ENCODE measurements around the gene PTPRK. TPM values are rescaled to one million over a fixed set of nuclear protein-coding genes. Genes with fewer than 3 reads are reported as not detected.

Gene PTPRK
- total and polyA plus RNA-seq, 3 experiments from 2014 or later, result 0.74 to 23.0 (median 21.3) TPM

DNA sequence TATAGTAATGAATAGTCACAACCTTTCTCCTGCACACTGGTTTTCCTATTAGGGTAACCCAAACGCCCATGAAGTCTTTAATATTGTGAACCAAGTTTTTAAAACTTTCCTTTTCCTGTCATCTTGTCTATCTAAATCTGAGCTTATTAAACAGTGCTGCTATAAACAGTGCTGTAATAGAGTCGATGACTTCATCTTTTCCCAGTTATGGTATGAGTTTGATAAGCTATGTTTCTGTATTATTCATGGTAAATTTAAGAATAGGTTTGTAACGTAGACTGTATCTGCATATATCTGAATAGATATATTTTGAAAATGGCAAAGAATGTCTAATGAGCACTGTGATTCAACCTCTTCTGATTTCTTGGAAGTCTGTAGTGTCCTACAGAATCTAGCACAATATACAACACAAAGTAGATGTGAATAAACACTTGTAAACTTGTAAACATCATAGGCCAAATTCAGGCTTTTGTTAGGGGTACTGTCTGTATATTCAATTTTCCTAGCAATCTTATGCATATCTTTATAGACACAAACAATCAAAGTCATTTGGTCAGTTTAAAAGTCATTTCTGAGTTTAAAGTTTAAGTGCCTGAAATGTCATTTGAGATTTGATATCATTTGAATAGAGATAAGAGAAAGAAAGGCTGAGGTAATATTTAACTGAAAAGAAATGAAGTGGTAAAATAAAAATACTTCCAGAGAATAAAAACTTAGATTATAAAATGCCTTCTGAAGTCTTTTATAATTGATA is 155.5 kb downstream of the PTPRK start:
- ChIA-PET CTCF (no interaction called here), POLR2A (no interaction called here)
- Mint-ChIP-seq H3K27ac (no peak overlapping the region), H3K4me3 (no peak overlapping the region), H3K27me3 (peaks cover 0 to 3% of the 10 kb centered on the region in 2 donors), H3K9me3 (no peaks in the 10 kb centered on the region), H3K36me3 (no peaks in the 10 kb centered on the region), H3K4me1 (no peaks in the 10 kb centered on the region)
- no peaks in the 10 kb centered on the region for H3K36me3 ChIP-seq (ENCODE audit: insufficient read depth, low read length)
- no peaks in the 10 kb centered on the region for H3K27me3 ChIP-seq (ENCODE audit: insufficient read depth, low read length, poor library complexity, severe bottlenecking)
- no peak overlapping the region for H3K27ac ChIP-seq (ENCODE audit: low read depth, low read length)
- no peak overlapping the region for H3K4me3 ChIP-seq (ENCODE audit: low read length)
- no peaks in the 10 kb centered on the region for H3K4me1 ChIP-seq (ENCODE audit: insufficient read depth, low read length)
- no peak for DNase-seq
- H3K9me3 ChIP-seq (ENCODE audit: low read length), result no peaks in the 10 kb centered on the region

DNA sequence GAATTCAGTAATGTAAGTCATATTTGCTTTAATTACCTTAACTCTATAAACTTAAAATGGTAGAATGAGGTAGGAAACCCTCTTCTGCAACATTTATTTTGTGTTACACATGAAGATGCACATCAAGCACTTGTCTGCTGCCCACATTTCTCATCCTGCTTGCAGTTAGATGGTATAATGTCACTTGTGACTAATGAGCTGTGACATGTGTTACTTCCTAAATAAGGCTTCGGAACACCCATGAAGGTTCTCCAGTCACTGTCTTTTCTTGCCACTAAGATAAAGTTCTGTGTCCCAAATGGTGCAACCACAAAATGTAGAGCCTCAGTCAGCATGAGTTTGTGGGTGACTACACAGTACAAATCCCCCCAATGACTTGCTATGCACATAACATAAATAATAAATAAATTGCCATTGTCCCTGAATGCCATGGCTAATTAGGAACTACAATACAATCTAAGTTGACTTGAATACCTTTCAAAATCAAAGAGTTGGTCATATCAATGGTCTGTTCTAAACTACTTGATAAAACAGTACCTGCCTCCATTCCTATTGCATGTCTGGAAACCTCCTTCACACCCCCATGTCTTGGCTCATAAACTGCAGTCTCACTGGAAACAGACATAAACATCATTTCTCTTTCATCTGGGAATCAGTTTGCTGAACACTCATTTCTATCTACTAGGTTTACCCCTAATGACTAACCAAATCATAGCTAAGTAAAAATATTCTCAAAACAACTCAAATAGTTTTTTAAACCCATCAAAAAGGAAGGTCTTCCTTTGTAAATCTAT is 157.2 kb downstream of the PTPRK start:
- no peak overlapping the region for H3K27ac ChIP-seq (ENCODE audit: low read depth, low read length)
- no peaks in the 10 kb centered on the region for H3K27me3 ChIP-seq (ENCODE audit: insufficient read depth, low read length, poor library complexity, severe bottlenecking)
- CTCF ChIA-PET, result no interaction called here
- no peaks in the 10 kb centered on the region for H3K4me1 ChIP-seq (ENCODE audit: insufficient read depth, low read length)
- H3K4me3 ChIP-seq (ENCODE audit: low read length), result no peak overlapping the region
- no peaks in the 10 kb centered on the region for H3K4me1 Mint-ChIP-seq
- no peaks in the 10 kb centered on the region for H3K9me3 Mint-ChIP-seq
- POLR2A ChIA-PET, result no interaction called here
- no peak overlapping the region for H3K27ac Mint-ChIP-seq
- no peaks in the 10 kb centered on the region for H3K36me3 Mint-ChIP-seq
- H3K36me3 ChIP-seq (ENCODE audit: insufficient read depth, low read length), result no peaks in the 10 kb centered on the region
- H3K9me3 ChIP-seq (ENCODE audit: low read length), result no peaks in the 10 kb centered on the region
- DNase-seq, result no peak
- H3K4me3 Mint-ChIP-seq, result no peak overlapping the region
- peaks cover 0 to 10% of the 10 kb centered on the region in 2 donors for H3K27me3 Mint-ChIP-seq

DNA sequence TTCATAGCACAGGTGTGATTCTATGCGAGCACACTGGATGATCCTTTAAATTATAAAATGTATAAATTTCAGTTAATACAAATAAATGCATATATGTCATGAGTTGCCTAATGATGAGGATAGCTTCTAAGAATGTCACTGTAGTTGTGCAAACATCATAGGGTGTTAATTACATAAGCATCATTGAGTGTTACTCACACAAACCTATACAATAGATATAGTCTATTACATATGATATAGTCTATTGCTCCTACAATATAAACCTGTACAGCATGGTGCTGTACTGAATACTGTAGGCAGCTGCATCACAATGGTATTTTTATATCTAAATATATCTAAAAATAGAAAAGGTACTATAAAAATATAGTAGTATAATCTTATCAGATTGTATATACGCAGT is 159.0 kb downstream of the PTPRK start:
- Mint-ChIP-seq H3K27ac (no peak overlapping the region), H3K27me3 (peaks cover 0 to 11% of the 10 kb centered on the region in 2 donors), H3K4me3 (no peak overlapping the region), H3K4me1 (no peaks in the 10 kb centered on the region), H3K9me3 (no peaks in the 10 kb centered on the region), H3K36me3 (no peaks in the 10 kb centered on the region)
- CTCF ChIA-PET, result no interaction called here
- H3K27ac ChIP-seq (ENCODE audit: low read depth, low read length), result no peak overlapping the region
- H3K9me3 ChIP-seq (ENCODE audit: low read length), result no peaks in the 10 kb centered on the region
- DNase-seq, result no peak
- POLR2A ChIA-PET, result no interaction called here
- H3K4me3 ChIP-seq (ENCODE audit: low read length), result no peak overlapping the region
- H3K27me3 ChIP-seq (ENCODE audit: insufficient read depth, low read length, poor library complexity, severe bottlenecking), result no peaks in the 10 kb centered on the region
- H3K4me1 ChIP-seq (ENCODE audit: insufficient read depth, low read length), result no peaks in the 10 kb centered on the region
- no peaks in the 10 kb centered on the region for H3K36me3 ChIP-seq (ENCODE audit: insufficient read depth, low read length)

GRCh38 chr6:128358244-128358776 is 162.1 kb downstream of the PTPRK start:
- CTCF ChIA-PET, result no interaction called here
- H3K27me3 Mint-ChIP-seq, result peaks cover 0 to 16% of the 10 kb centered on the region in 2 donors

GRCh38 chr6:128357392-128358130 is 162.8 kb downstream of the PTPRK start:
- Histone ChIP-seq H3K36me3 (ENCODE audit: insufficient read depth, low read length) (no peaks in the 10 kb centered on the region), H3K4me3 (ENCODE audit: low read length) (no peak overlapping the region), H3K9me3 (ENCODE audit: low read length) (no peaks in the 10 kb centered on the region), H3K27me3 (ENCODE audit: insufficient read depth, low read length, poor library complexity, severe bottlenecking) (no peaks in the 10 kb centered on the region), H3K27ac (ENCODE audit: low read depth, low read length) (no peak overlapping the region), H3K4me1 (ENCODE audit: insufficient read depth, low read length) (no peaks in the 10 kb centered on the region)
- no peaks in the 10 kb centered on the region for H3K36me3 Mint-ChIP-seq
- POLR2A ChIA-PET, result no interaction called here
- no peaks in the 10 kb centered on the region for H3K4me1 Mint-ChIP-seq
- CTCF ChIA-PET, result no interaction called here
- H3K9me3 Mint-ChIP-seq, result no peaks in the 10 kb centered on the region
- H3K27ac Mint-ChIP-seq, result no peak overlapping the region
- H3K27me3 Mint-ChIP-seq, result peaks cover 0 to 16% of the 10 kb centered on the region in 2 donors
- no peak overlapping the region for H3K4me3 Mint-ChIP-seq
- no peak for DNase-seq

More at GRCh38 chr6:128358244-128358776, 162.1 kb downstream of the PTPRK start:
- H3K4me3 ChIP-seq (ENCODE audit: low read length), result no peak overlapping the region
- no peaks in the 10 kb centered on the region for H3K36me3 ChIP-seq (ENCODE audit: insufficient read depth, low read length)
- no peaks in the 10 kb centered on the region for H3K9me3 ChIP-seq (ENCODE audit: low read length)
- Mint-ChIP-seq H3K4me1 (no peaks in the 10 kb centered on the region), H3K27ac (no peak overlapping the region), H3K4me3 (no peak overlapping the region), H3K36me3 (no peaks in the 10 kb centered on the region), H3K9me3 (no peaks in the 10 kb centered on the region)
- DNase-seq, result no peak
- POLR2A ChIA-PET, result no interaction called here
- H3K27me3 ChIP-seq (ENCODE audit: insufficient read depth, low read length, poor library complexity, severe bottlenecking), result no peaks in the 10 kb centered on the region
- H3K4me1 ChIP-seq (ENCODE audit: insufficient read depth, low read length), result no peaks in the 10 kb centered on the region
- H3K27ac ChIP-seq (ENCODE audit: low read depth, low read length), result no peak overlapping the region

GRCh38 chr6:128352366-128352765 is 168.0 kb downstream of the PTPRK start:
- Mint-ChIP-seq H3K4me3 (no peak overlapping the region), H3K4me1 (no peaks in the 10 kb centered on the region), H3K27ac (no peak overlapping the region), H3K36me3 (no peaks in the 10 kb centered on the region), H3K27me3 (peaks cover 0 to 7% of the 10 kb centered on the region in 2 donors), H3K9me3 (no peaks in the 10 kb centered on the region)
- no peak overlapping the region for H3K27ac ChIP-seq (ENCODE audit: low read depth, low read length)
- ChIA-PET CTCF (no interaction called here), POLR2A (no interaction called here)
- no peaks in the 10 kb centered on the region for H3K27me3 ChIP-seq (ENCODE audit: insufficient read depth, low read length, poor library complexity, severe bottlenecking)
- no peak overlapping the region for H3K4me3 ChIP-seq (ENCODE audit: low read length)
- no peaks in the 10 kb centered on the region for H3K4me1 ChIP-seq (ENCODE audit: insufficient read depth, low read length)
- H3K36me3 ChIP-seq (ENCODE audit: insufficient read depth, low read length), result no peaks in the 10 kb centered on the region
- no peak for DNase-seq
- no peaks in the 10 kb centered on the region for H3K9me3 ChIP-seq (ENCODE audit: low read length)

DNA sequence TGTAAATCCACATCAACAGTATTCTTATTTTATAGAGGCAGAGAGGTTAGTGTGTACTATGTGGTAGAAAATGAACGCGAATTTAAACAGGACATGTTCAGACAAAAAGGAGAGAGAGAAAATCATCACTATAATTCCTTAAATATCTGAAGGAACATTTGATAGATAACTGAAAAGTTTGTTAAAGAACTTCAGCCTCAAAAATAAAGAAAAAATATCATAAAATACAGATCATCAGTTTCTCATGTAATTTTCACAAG is 169.2 kb downstream of the PTPRK start:
- POLR2A ChIA-PET, result no interaction called here
- Histone ChIP-seq H3K27ac (ENCODE audit: low read depth, low read length) (no peak overlapping the region), H3K9me3 (ENCODE audit: low read length) (no peaks in the 10 kb centered on the region), H3K36me3 (ENCODE audit: insufficient read depth, low read length) (no peaks in the 10 kb centered on the region), H3K4me1 (ENCODE audit: insufficient read depth, low read length) (no peaks in the 10 kb centered on the region), H3K4me3 (ENCODE audit: low read length) (no peak overlapping the region), H3K27me3 (ENCODE audit: insufficient read depth, low read length, poor library complexity, severe bottlenecking) (no peaks in the 10 kb centered on the region)
- no peaks in the 10 kb centered on the region for H3K9me3 Mint-ChIP-seq
- H3K4me1 Mint-ChIP-seq, result no peaks in the 10 kb centered on the region
- no peaks in the 10 kb centered on the region for H3K36me3 Mint-ChIP-seq
- CTCF ChIA-PET, result no interaction called here
- H3K4me3 Mint-ChIP-seq, result no peak overlapping the region
- H3K27ac Mint-ChIP-seq, result no peak overlapping the region
- H3K27me3 Mint-ChIP-seq, result peaks cover 0 to 10% of the 10 kb centered on the region in 2 donors
- DNase-seq, result no peak

Data from CD8-positive, alpha-beta memory T cell (primary cell).